AG20443 (cell line): ENCODE data around the gene GSDMA.
"Not testable (repeated sequence)": the region's sequence is repeated elsewhere in the genome, so short reads cannot be mapped to it uniquely, and the experiment has no call there.

Experiments
- DNase-seq: peaks from one replicate; pipeline ENCODE4 v3.0.0; 2012; ENCODE audit warnings: low spot score, mixed read lengths

Gene GSDMA

DNA sequence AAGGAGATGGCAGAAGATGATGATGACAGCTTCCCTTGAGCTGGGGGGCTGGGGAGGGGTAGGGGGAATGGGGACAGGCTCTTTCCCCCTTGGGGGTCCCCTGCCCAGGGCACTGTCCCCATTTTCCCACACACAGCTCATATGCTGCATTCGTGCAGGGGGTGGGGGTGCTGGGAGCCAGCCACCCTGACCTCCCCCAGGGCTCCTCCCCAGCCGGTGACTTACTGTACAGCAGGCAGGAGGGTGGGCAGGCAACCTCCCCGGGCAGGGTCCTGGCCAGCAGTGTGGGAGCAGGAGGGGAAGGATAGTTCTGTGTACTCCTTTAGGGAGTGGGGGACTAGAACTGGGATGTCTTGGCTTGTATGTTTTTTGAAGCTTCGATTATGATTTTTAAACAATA lies 34.7 kb downstream of the GSDMA start:
- no peak for DNase-seq

DNA sequence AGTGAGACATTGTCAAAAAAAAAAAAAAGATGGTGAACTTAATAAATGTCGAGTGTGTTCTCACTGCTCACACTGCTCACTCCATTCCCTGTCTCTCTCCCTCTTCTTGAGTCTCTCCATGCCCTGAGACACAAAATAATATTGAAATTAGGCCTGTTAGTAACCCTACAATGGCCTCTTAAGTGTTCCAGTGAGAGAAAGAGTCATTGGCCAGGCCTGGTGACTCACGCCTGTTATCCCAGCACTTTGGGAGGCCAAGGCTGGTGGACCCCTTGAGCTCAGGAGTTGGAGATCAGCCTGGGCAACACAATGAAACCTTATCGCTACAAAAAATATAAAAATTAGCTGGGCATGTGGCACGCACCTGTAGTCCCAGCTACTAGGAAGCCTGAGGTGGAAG lies 36.3 kb downstream of the GSDMA start:
- DNase-seq: no peak

DNA sequence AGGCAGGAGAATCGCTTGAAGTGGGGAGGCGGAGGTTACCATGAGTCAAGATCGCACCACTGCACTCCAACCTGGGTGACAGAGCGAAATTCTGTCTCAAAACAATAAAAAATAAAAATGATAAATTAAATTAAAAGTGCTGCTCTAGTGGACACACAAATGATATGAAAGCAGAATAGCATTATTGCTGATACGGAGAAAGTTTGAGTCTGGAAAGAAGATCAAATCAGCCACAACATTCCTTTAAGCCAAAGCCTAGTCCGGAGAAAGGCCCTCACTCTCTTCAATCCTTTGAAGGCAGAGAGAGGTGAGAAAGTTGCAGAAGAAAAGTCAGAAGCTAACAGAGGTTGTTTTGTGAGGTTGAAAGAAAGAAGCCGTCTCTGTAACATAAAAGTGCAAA lies 37.4 kb downstream of the GSDMA start:
- no peak for DNase-seq

DNA sequence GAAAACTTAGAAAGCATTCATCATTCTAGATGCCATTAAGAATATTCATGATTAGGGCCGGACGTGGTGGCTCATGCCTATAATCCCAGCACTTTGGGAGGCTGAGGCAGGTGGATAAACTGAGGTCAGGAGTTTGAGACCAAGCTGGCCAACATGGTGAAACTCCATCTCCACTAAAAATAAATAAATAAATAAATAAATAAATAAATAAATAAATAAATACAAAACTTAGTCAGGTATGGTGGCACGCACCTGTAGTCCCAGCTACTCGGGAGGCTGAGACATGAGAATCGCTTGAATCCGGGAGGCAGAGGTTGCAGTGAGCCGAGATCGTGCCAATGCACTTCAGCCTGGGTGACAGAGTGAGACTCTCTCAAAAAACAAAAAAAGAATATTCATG lies 38.5 kb downstream of the GSDMA start:
- not testable (repeated sequence) for DNase-seq

DNA sequence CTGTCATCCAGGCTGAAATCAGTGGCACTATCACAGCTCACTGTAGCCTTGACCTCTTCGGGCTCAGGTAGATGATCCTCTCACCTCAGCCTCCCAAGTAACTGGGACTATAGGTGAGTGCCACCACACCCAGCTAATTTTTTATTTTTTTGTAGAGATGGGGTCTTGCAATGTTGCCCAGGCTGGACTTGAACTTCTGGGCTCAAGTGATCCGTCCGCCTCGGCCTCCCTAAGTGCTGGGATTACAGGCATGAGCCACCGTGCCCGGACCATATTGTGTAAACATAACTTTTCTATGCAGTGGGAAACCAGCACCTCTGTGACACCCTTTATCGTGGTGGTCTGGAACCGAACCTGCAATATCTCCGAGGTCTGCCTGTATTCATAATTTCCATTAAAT lies 41.3 kb downstream of the GSDMA start:
- DNase-seq: no peak

DNA sequence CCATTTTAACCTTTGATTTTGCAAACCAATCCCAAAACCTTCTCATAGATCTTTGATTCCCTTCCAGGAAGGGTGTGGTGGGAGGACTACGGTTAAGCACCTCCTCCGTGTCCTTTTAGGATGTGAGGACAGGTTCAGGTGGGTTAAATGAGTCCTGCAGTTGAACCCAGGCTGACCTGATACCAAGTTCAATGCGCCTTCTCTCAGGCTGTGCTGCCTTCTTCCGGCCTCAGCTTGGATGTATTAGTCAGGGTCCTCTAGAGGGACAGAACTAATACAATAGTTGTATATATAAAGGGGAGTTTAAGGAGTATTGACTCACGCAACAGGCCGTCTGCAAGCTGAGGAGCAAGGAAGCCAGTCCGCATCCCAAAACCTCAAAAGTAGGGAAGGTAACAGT lies 41.9 kb downstream of the GSDMA start:
- DNase-seq: no peak

DNA sequence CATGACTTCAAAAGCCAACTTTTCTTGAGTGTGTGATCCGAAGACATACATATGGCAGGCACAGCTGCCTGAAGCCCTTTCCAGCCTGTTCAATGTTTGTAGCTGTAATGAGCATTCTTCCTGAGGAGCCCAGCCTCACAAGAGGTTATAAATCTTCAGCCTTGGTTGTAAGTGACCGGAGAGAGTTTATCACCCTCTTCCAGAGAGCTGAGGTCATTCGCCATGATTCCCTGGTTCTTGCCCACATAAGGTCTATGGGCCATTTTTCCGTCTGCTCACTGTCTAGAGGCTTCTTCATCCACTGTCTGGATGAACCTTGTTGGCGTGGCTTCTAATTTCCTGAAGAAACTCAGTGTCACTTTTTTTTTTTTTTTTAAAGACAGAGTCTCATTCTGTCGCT lies 42.7 kb downstream of the GSDMA start:
- DNase-seq: no peak

DNA sequence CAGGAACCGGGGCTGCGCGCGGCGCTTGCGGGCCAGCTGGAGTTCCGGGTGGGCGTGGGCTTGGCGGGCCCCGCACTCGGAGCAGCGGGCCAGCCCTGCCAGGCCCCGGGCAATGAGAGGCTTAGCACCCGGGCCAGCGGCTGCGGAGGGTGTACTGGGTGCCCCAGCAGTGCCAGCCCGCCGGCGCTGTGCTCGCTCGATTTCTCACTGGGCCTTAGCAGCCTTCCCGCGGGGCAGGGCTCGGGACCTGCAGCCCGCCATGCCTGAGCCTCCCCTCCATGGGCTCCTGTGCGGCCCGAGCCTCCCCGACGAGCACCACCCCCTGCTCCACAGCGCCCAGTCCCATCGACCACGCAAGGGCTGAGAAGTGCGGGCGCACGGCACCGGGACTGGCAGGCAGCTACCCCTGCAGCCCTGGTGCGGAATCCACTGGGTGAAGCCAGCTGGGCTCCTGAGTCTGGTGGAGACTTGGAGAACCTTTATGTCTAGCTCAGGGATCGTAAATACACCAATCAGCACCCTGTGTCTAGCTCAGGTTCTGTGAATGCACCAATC lies 48.2 kb downstream of the GSDMA start:
- DNase-seq: not testable (repeated sequence)

DNA sequence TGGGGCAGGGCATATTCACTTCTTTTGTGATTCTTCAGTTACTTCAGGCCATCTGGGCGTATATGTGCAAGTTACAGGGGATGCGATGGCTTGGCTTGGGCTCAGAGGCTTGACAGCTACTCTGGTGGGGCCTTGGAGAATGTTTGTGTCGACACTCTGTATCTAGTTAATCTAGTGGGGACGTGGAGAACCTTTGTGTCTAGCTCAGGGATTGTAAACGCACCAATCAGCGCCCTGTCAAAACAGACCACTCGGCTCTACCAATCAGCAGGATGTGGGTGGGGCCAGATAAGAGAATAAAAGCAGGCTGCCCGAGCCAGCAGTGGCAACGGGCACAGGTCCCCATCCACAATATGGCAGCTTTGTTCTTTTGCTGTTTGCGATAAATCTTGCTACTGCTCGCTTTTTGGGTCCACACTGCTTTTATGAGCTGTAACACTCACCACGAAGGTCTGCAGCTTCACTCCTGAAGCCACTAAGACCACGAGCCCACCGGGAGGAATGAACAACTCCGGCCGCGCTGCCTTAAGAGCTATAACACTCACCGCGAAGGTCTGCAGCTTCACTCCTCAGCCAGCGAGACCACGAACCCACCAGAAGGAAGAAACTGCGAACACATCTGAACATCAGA lies 49.3 kb downstream of the GSDMA start:
- not testable (repeated sequence) for DNase-seq

DNA sequence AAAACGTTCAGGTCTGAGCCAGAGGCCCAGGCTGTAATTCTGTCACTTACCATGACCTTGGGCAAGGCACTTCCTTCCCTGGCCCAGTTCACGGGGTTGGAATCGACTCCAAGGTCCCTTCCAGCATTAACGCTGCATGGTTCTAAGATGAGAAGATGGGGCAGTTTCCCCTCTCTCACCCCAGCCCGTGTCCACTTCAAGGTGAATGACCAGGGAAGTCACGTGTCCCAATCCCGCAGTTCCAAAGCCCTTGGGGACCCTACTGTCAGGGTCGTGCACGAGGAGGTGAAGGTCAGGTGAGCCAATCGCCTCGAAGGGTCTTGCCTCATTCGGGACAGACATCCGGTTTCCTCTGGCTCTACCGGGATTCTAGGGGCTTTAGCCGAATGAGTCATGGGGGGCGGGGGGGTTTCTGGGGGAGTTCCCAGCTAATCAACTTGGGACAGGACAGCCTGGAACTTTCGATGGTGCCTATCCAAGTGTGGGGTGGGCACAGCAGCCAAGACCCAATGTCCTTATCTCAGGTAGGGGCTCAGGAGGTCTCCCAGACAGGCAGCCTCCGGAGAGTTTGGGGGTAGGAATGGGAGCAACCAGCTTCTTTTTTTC lies 51.7 kb downstream of the GSDMA start:
- DNase-seq: no peak

DNA sequence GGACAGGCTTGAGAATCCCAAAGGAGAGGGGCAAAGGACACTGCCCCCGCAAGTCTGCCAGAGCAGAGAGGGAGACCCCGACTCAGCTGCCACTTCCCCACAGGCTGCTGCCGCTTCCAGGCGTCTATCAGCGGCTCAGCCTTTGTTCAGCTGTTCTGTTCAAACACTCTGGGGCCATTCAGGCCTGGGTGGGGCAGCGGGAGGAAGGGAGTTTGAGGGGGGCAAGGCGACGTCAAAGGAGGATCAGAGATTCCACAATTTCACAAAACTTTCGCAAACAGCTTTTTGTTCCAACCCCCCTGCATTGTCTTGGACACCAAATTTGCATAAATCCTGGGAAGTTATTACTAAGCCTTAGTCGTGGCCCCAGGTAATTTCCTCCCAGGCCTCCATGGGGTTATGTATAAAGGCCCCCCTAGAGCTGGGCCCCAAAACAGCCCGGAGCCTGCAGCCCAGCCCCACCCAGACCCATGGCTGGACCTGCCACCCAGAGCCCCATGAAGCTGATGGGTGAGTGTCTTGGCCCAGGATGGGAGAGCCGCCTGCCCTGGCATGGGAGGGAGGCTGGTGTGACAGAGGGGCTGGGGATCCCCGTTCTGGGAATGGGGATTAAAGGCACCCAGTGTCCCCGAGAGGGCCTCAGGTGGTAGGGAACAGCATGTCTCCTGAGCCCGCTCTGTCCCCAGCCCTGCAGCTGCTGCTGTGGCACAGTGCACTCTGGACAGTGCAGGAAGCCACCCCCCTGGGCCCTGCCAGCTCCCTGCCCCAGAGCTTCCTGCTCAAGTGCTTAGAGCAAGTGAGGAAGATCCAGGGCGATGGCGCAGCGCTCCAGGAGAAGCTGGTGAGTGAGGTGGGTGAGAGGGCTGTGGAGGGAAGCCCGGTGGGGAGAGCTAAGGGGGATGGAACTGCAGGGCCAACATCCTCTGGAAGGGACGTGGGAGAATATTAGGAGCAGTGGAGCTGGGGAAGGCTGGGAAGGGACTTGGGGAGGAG lies 52.5 kb downstream of the GSDMA start, which contains the start of gene CSF3:
Gene CSF3, plus strand, starts transcription at position 436 of the 993 bp plus-strand sequence. Its CDS starts 35 bp downstream, at position 471.
- DNase-seq: no peak

DNA sequence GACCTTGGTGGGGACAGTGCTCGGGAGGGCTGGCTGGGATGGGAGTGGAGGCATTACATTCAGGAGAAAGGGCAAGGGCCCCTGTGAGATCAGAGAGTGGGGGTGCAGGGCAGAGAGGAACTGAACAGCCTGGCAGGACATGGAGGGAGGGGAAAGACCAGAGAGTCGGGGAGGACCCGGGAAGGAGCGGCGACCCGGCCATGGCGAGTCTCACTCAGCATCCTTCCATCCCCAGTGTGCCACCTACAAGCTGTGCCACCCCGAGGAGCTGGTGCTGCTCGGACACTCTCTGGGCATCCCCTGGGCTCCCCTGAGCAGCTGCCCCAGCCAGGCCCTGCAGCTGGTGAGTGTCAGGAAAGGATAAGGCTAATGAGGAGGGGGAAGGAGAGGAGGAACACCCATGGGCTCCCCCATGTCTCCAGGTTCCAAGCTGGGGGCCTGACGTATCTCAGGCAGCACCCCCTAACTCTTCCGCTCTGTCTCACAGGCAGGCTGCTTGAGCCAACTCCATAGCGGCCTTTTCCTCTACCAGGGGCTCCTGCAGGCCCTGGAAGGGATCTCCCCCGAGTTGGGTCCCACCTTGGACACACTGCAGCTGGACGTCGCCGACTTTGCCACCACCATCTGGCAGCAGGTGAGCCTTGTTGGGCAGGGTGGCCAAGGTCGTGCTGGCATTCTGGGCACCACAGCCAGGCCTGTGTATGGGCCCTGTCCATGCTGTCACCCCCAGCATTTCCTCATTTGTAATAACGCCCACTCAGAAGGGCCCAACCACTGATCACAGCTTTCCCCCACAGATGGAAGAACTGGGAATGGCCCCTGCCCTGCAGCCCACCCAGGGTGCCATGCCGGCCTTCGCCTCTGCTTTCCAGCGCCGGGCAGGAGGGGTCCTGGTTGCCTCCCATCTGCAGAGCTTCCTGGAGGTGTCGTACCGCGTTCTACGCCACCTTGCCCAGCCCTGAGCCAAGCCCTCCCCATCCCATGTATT lies 53.5 kb downstream of the GSDMA start:
- no peak for DNase-seq

DNA sequence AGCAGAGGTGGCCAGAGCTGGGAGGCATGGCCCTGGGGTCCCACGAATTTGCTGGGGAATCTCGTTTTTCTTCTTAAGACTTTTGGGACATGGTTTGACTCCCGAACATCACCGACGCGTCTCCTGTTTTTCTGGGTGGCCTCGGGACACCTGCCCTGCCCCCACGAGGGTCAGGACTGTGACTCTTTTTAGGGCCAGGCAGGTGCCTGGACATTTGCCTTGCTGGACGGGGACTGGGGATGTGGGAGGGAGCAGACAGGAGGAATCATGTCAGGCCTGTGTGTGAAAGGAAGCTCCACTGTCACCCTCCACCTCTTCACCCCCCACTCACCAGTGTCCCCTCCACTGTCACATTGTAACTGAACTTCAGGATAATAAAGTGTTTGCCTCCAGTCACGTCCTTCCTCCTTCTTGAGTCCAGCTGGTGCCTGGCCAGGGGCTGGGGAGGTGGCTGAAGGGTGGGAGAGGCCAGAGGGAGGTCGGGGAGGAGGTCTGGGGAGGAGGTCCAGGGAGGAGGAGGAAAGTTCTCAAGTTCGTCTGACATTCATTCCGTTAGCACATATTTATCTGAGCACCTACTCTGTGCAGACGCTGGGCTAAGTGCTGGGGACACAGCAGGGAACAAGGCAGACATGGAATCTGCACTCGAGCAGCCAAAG lies 54.7 kb downstream of the GSDMA start:
- no peak for DNase-seq

DNA sequence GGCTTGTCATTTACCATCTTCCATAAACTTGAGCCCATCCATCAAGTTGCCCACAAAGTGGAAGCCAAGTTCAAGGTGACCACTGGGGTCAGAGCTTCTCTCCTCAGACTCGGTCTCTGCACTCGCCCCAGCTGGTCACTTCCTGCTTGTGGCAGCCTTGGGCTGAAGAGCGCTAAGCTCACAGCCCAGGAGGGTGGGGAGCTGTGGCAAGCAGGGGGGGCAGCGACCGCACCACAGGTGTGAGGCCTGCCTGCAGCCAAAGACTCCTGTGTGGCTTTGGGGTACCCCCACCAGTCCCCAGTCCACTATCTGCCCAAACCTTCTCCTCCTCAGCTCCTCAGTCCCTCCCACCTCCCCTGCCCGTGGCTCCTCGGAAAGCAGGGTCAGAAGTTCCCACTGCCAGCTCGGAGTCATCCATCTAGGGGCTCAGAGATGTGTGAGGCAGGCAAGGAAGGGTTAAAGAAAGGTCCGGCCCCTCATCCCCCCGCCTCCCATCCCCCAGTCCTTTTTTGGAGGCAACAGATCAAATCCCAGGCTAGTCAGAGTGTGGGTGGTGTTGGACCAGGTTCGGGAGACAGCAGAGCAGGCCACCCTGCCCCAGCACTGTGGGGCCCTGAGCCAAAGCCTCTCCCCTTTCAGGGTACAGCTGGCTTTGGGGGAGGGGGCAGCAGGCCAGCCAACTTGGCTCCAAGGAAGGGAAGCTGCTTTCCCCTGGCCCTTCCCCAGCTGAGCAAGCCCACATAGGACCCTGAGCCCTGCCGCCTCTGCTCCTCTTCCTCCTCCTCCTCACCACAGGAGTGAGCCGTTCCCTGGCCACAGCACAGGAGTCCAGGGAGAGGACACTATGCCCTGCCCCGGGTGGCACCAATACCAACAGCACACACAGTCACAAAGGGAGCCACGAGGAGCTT lies 55.7 kb downstream of the GSDMA start:
- no peak for DNase-seq

DNA sequence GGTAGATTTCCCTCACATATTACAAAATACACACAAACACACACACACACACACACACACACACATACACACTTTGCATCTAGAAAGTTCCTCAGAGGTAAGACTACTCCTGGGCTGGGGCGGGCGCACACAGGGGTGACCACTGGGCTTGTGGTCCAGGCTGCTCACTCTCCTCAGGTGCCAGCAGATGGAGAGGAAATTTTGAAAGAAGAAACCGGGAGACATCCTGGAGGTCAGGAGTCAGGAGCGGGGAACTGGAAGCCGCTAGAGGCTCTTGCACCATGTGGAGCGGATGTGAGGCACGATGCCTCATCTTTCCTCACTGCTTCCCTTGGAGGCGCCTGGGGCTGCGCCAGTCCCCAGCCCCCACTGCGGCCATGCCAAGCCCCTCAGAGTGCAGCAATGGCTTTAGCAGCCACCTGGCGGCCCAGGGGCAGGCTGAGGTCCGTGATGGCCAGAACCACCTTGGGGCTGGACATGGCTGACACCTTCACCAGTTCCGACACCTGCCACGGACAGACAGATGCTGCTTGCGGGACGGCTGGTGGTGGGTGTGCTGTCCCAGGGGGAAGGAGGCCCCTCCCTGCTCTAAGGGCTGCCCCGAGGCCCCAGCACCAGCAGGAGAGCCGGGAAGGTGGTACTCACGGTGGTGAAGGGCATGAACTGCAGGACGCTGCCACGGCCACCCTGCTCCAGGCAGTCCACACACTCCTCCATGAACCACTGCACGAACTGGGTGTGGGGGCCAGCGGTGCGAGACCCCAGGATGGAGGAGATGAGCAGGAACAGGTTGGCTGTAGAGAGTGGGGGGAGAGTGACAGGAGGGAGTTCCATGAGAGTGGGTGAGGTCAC lies 56.6 kb downstream of the GSDMA start:
- DNase-seq: no peak

DNA sequence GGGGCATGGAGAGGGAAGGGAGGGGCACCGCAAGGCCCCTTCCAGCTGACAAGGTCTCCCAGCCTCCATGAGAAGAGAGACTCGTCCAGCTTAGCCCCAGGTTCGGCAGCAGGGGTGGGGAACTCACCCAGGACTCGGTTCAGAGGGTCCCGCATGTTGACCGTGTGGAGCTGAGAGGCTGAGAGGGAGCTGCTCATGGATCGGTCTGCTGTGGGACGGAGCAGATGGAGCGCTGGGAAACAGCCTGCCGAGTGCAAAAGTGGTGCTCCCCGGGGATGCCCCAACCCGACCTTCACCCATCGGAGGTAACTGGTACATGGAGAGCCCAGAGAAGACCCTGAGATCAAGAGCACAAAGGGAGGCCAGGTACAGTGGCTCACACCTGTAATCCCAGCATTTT lies 57.3 kb downstream of the GSDMA start:
- no peak for DNase-seq

DNA sequence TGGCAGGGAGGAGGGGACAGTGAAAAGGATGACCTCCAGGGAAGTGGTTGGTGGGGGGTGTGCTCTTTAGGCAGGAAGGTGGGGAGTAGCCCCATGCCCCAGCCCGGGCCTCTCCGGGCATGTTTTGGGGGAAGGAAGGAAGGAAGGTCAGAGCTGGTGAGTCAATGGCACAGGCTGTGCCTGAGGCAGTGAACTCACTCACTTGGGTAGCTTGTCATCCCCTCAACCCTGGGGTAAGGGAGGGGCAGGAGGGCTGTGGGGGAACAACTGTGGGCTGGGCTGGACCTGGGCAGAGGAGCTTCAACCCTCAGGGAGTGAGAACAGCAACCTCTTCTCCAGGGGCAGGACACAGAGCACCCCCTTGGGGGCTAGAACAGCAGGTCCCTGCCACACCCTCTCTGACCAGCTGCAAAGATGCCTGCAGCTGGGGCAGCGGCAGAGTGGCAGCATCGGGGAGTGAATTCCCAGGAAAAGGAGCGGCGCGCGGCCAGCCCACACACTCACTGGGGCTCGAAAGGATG lies 58.7 kb downstream of the GSDMA start:
- peak; percentile 84 for DNase-seq

DNA sequence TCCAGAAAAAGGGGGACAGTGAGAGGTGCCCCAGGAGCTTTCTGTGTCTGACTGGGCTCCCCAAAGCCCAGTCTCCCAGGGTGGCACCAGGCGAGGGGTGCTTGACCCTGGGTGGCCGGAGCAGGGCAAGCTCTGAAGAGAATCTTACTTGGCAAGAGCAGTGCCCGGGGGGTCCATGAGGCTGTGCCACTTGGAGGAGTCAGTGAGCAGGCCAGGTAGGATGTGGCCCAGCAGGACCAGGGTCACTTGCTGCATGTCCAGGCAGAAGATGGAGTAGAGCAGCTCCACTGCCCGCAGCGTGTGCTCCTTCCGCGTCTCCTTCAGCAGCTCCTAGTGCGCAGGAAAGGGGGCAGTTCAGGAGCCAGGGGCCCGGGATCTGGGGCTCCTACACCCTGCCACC lies 59.7 kb downstream of the GSDMA start:
- peak; percentile 2 for DNase-seq
